Measurements from ENCODE around the gene LTBR. TPM values are rescaled to one million over a fixed set of nuclear protein-coding genes. Genes with fewer than 3 reads are reported as not detected.

The LTBR gene
- total and polyA plus RNA-seq, 2 of the 4 experiments (the other 2 are of a cell fraction) = 19.7 to 62.5 TPM

- Histone ChIP-seq H4K20me1 (ENCODE audit: insufficient read depth, low read length) (no peaks in the 10 kb centered on the region), H3K27ac (ENCODE audit: insufficient read depth, low read length) (no peak overlapping the region), H4K8ac (ENCODE audit: low read depth in 2 of 2, low read length in 2 of 2) (no peak overlapping the region), H3K14ac (replicated peaks; ENCODE audit: low read depth, low read length) (no peak overlapping the region), H2BK20ac (ENCODE audit: low read depth, low read length) (peak overlapping the region; percentile 21; the same call in 1 of the 2 replicates), H3K36me3 (ENCODE audit: control insufficient read depth, insufficient read depth, low read length) (no peaks in the 10 kb centered on the region), H3K23ac (ENCODE audit: low read depth, low read length) (no peak overlapping the region), H4K91ac (ENCODE audit: insufficient read depth, low read depth, low read length) (no peak overlapping the region), H3K4me1 (ENCODE audit: control insufficient read depth, insufficient read depth, low read length) (peaks cover 18% of the 10 kb centered on the region), H3K18ac (ENCODE audit: low read depth, low read length) (no peak overlapping the region), H3K4me2 (ENCODE audit: low read depth, low read length) (no peak overlapping the region), H2AK5ac (ENCODE audit: low read depth, low read length) (no peak overlapping the region), H3K9me1 (ENCODE audit: insufficient read depth, low read length) (peaks cover 15% of the 10 kb centered on the region; the same call in 1 of the 2 replicates), H4K5ac (ENCODE audit: low read depth, low read length) (no peak overlapping the region), H2BK120ac (ENCODE audit: low read depth, low read length) (peak overlapping the region; percentile 6; the same call in 1 of the 2 replicates), H2BK15ac (ENCODE audit: low read depth, low read length) (no peak overlapping the region), H2AFZ (replicated peaks; ENCODE audit: low read length, poor library complexity) (no peak overlapping the region), H3K9me3 (ENCODE audit: control insufficient read depth, insufficient read depth, low read length) (no peaks in the 10 kb centered on the region), H3K79me1 (ENCODE audit: low read depth in 1 of 2, low read length in 2 of 2) (peaks cover 0 to under 1% of the 10 kb centered on the region in 2 experiments; a peak in 2 of 4 replicates), H3K9ac (ENCODE audit: low read depth, low read length) (no peak overlapping the region), H3K4ac (ENCODE audit: low read depth, low read length) (peak overlapping the region; percentile 38; the same call in 1 of the 2 replicates), H3K27me3 (ENCODE audit: control insufficient read depth, insufficient read depth, low read length) (no peaks in the 10 kb centered on the region), H3K4me3 (ENCODE audit: insufficient read depth, low read depth, low read length) (no peak overlapping the region), H2AK9ac (replicated peaks; ENCODE audit: low read depth, low read length, poor library complexity) (peak overlapping the region; percentile 9), H3K56ac (ENCODE audit: extremely low read depth, insufficient read depth, low read length) (no peak overlapping the region), H2BK5ac (ENCODE audit: low read depth, low read length, poor library complexity, severe bottlenecking) (no peak overlapping the region)
- 82% methylated on average over 2 of the region's 4 CpGs; no CpG with 5 or more reads in 1 of the 2 experiments for WGBS, 2 experiments (ENCODE audit: extremely low coverage in 2 of 2, insufficient read length in 1 of 2)
- intact Hi-C loops (cut with micrococcal nuclease) (no loop called here), dilution Hi-C loops (cut with HindIII; ENCODE audit: low sequenced_read_pairs, unreplicated experiment) (no loop called here), in situ Hi-C loops (cut with MboI; ENCODE audit: low sequenced_read_pairs) (no loop called here)
- POLR2A ChIA-PET (ENCODE audit: unreplicated experiment) = no interaction called here
- TF ChIP-seq ELK1 (IDR thresholded peaks at IDR 0.05; ENCODE audit: borderline replicate concordance, low read depth, low read length) = no peak
- TF ChIP-seq POLR2A (IDR thresholded peaks at IDR 0.05; ENCODE audit: low read depth, low read length) = no peak
- TF ChIP-seq MAZ (IDR thresholded peaks at IDR 0.05; ENCODE audit: borderline replicate concordance, low read depth, low read length) = no peak
- TF ChIP-seq NFE2L2 (IDR thresholded peaks at IDR 0.05; ENCODE audit: low read depth, low read length) = no peak
- no peak for TF ChIP-seq RAD21 (IDR thresholded peaks at IDR 0.05; ENCODE audit: low read length)
- no peak for TF ChIP-seq MXI1 (IDR thresholded peaks at IDR 0.05; ENCODE audit: borderline replicate concordance, low read depth, low read length)
- no peak for TF ChIP-seq RCOR1 (IDR thresholded peaks at IDR 0.05; ENCODE audit: insufficient replicate concordance, low read length)
- TF ChIP-seq CEBPB (IDR thresholded peaks at IDR 0.05; ENCODE audit: low read depth, low read length) = no peak
- no peak for TF ChIP-seq FOS (IDR thresholded peaks at IDR 0.05; ENCODE audit: low read depth, low read length)
- TF ChIP-seq CHD1 (IDR thresholded peaks at IDR 0.05; ENCODE audit: low read depth, low read length) = no peak
- no peak for TF ChIP-seq RFX5 (IDR thresholded peaks at IDR 0.05; ENCODE audit: low read depth, low read length)
- DNase-seq (no peak), ATAC-seq (ENCODE audit: low read depth) (no peak)
- CTCF ChIA-PET = no interaction called here
- no TSS peak for BruUV-seq (replicated peaks)
Observed at GRCh38 chr12:6377667-6377994, 6.3 kb upstream of the LTBR start.
